Mucosa of stomach (tissue), 1 donor: ENCODE results near the gene CAVIN4.

ENCODE experiments used
- H3K27me3 ChIP-seq: one replicate; pipeline ENCODE4 v1.7.0; 2013; ENCODE audit warnings: mild to moderate bottlenecking, low read length; ENCODE audit not compliant: control insufficient read depth, insufficient read depth
- H3K36me3 ChIP-seq: one replicate; pipeline ENCODE4 v1.7.0; 2013; ENCODE audit warnings: low read length; ENCODE audit not compliant: control insufficient read depth, insufficient read depth
- H3K4me1 ChIP-seq: one replicate; pipeline ENCODE4 v1.7.0; 2013; ENCODE audit warnings: mild to moderate bottlenecking, low read length; ENCODE audit not compliant: control insufficient read depth, insufficient read depth
- H3K4me3 ChIP-seq: one replicate; pipeline ENCODE4 v1.7.0; 2013; ENCODE audit warnings: low read length
- H3K9ac ChIP-seq: one replicate; pipeline ENCODE4 v1.7.0; 2013; ENCODE audit warnings: mild to moderate bottlenecking, low read length, moderate library complexity
- H3K9me3 ChIP-seq: one replicate; pipeline ENCODE4 v1.7.0; 2013; ENCODE audit warnings: mild to moderate bottlenecking, low read length, moderate library complexity; ENCODE audit not compliant: control insufficient read depth
- donor health status: Pancreatic carcinoma.

The CAVIN4 gene

GRCh38 chr9:100578610-100579009 lies 731 bp downstream of the CAVIN4 start:
- Histone ChIP-seq H3K9ac (no peak overlapping the region), H3K36me3 (no peaks in the 10 kb centered on the region), H3K27me3 (no peaks in the 10 kb centered on the region), H3K4me3 (no peak overlapping the region), H3K4me1 (no peaks in the 10 kb centered on the region), H3K9me3 (no peaks in the 10 kb centered on the region)

- no peaks in the 10 kb centered on the region for H3K27me3 ChIP-seq
- no peak overlapping the region for H3K9ac ChIP-seq
- no peaks in the 10 kb centered on the region for H3K4me1 ChIP-seq
- H3K9me3 ChIP-seq = no peaks in the 10 kb centered on the region
- H3K4me3 ChIP-seq = no peak overlapping the region
- no peaks in the 10 kb centered on the region for H3K36me3 ChIP-seq
Measured at GRCh38 chr9:100579665-100580064, 1.8 kb downstream of the CAVIN4 start.

GRCh38 chr9:100580257-100580656 lies 2.4 kb downstream of the CAVIN4 start:
- H3K4me3 ChIP-seq = no peak overlapping the region

GRCh38 chr9:100581081-100581480 lies 3.2 kb downstream of the CAVIN4 start:
- Histone ChIP-seq H3K4me3 (no peak overlapping the region), H3K9ac (no peak overlapping the region), H3K36me3 (no peaks in the 10 kb centered on the region), H3K9me3 (no peaks in the 10 kb centered on the region), H3K27me3 (no peaks in the 10 kb centered on the region), H3K4me1 (no peaks in the 10 kb centered on the region)

More at GRCh38 chr9:100580257-100580656, 2.4 kb downstream of the CAVIN4 start:
- Histone ChIP-seq H3K27me3 (no peaks in the 10 kb centered on the region), H3K36me3 (no peaks in the 10 kb centered on the region), H3K9me3 (no peaks in the 10 kb centered on the region), H3K4me1 (no peaks in the 10 kb centered on the region), H3K9ac (no peak overlapping the region)

- H3K4me3 ChIP-seq = no peak overlapping the region
Measured at GRCh38 chr9:100581661-100582060, 3.8 kb downstream of the CAVIN4 start.

GRCh38 chr9:100583014-100583802 lies 5.3 kb downstream of the CAVIN4 start:
- H3K27me3 ChIP-seq = no peaks in the 10 kb centered on the region
- no peak overlapping the region for H3K9ac ChIP-seq
- H3K4me3 ChIP-seq = no peak overlapping the region
- H3K36me3 ChIP-seq = no peaks in the 10 kb centered on the region
- H3K9me3 ChIP-seq = no peaks in the 10 kb centered on the region
- no peaks in the 10 kb centered on the region for H3K4me1 ChIP-seq

More at GRCh38 chr9:100581661-100582060, 3.8 kb downstream of the CAVIN4 start:
- no peaks in the 10 kb centered on the region for H3K36me3 ChIP-seq
- no peaks in the 10 kb centered on the region for H3K9me3 ChIP-seq
- H3K27me3 ChIP-seq = no peaks in the 10 kb centered on the region
- no peak overlapping the region for H3K9ac ChIP-seq
- no peaks in the 10 kb centered on the region for H3K4me1 ChIP-seq

- no peaks in the 10 kb centered on the region for H3K36me3 ChIP-seq
- H3K27me3 ChIP-seq = no peaks in the 10 kb centered on the region
- no peak overlapping the region for H3K9ac ChIP-seq
- H3K4me1 ChIP-seq = no peaks in the 10 kb centered on the region
- H3K4me3 ChIP-seq = no peak overlapping the region
- H3K9me3 ChIP-seq = no peaks in the 10 kb centered on the region
Measured at GRCh38 chr9:100584951-100585350, 7.1 kb downstream of the CAVIN4 start.

GRCh38 chr9:100586093-100586492 lies 8.2 kb downstream of the CAVIN4 start:
- Histone ChIP-seq H3K4me1 (no peaks in the 10 kb centered on the region), H3K9ac (no peak overlapping the region), H3K36me3 (no peaks in the 10 kb centered on the region), H3K4me3 (no peak overlapping the region), H3K9me3 (no peaks in the 10 kb centered on the region), H3K27me3 (no peaks in the 10 kb centered on the region)

GRCh38 chr9:100587375-100587774 lies 9.5 kb downstream of the CAVIN4 start:
- H3K4me3 ChIP-seq = no peak overlapping the region
- H3K36me3 ChIP-seq = no peaks in the 10 kb centered on the region
- no peaks in the 10 kb centered on the region for H3K4me1 ChIP-seq

GRCh38 chr9:100589582-100589981 lies 11.7 kb downstream of the CAVIN4 start:
- H3K27me3 ChIP-seq = no peaks in the 10 kb centered on the region
- H3K9me3 ChIP-seq = no peaks in the 10 kb centered on the region
- no peaks in the 10 kb centered on the region for H3K4me1 ChIP-seq
- H3K4me3 ChIP-seq = no peak overlapping the region
- H3K9ac ChIP-seq = no peak overlapping the region
- no peaks in the 10 kb centered on the region for H3K36me3 ChIP-seq

More at GRCh38 chr9:100587375-100587774, 9.5 kb downstream of the CAVIN4 start:
- Histone ChIP-seq H3K9me3 (no peaks in the 10 kb centered on the region), H3K27me3 (no peaks in the 10 kb centered on the region), H3K9ac (no peak overlapping the region)

- Histone ChIP-seq H3K4me1 (no peaks in the 10 kb centered on the region), H3K9ac (no peak overlapping the region), H3K4me3 (no peak overlapping the region), H3K36me3 (no peaks in the 10 kb centered on the region), H3K27me3 (no peaks in the 10 kb centered on the region), H3K9me3 (no peaks in the 10 kb centered on the region)
Measured at GRCh38 chr9:100590481-100590880, 12.6 kb downstream of the CAVIN4 start.

- H3K4me3 ChIP-seq = no peak overlapping the region
- H3K27me3 ChIP-seq = no peaks in the 10 kb centered on the region
- H3K9ac ChIP-seq = no peak overlapping the region
- no peaks in the 10 kb centered on the region for H3K4me1 ChIP-seq
- no peaks in the 10 kb centered on the region for H3K36me3 ChIP-seq
- H3K9me3 ChIP-seq = no peaks in the 10 kb centered on the region
Measured at GRCh38 chr9:100591139-100591538, 13.3 kb downstream of the CAVIN4 start.
